NCI-H2171 treated with DMSO at 0.1 percent for 48 hours (cell line): ENCODE results near the gene LCA5L.
"Not testable (repeated sequence)": the region's sequence is repeated elsewhere in the genome, so short reads cannot be mapped to it uniquely, and the experiment has no call there.

ENCODE experiments used
- DNase-seq: peaks from one replicate; lab custom pipeline; 2025; lab: John Stamatoyannopoulos, UW

The LCA5L gene

GRCh38 chr21:39451332-39452206 is 6.0 kb upstream of the LCA5L start, which contains the start of gene SH3BGR:
SH3BGR (plus strand) TSS chr21:39451970; CDS start chr21:39452097, 127 bp downstream.
- no peak for DNase-seq

DNA sequence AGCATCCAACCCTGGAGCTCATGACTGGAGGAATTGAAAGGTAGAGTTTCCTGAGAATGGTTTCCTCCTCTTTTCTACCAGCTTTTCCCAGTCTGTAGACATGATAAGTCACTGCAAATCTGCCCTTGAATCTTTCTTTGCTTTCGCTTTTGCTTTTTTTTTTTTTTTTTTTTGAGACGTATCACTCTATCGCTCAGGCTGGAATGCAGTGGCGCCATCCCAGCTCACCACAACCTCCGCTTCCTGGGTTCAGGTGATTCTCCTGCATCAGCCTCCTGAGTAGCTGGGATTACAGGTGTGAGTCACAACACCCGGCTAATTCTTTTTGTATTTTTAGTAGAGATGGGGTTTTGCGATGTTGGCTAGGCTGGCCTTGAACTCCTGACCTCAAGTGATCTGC is 1.7 kb upstream of the LCA5L start:
- no peak for DNase-seq

GRCh38 chr21:39444421-39445180 is 977 bp downstream of the LCA5L start:
- DNase-seq = no peak

DNA sequence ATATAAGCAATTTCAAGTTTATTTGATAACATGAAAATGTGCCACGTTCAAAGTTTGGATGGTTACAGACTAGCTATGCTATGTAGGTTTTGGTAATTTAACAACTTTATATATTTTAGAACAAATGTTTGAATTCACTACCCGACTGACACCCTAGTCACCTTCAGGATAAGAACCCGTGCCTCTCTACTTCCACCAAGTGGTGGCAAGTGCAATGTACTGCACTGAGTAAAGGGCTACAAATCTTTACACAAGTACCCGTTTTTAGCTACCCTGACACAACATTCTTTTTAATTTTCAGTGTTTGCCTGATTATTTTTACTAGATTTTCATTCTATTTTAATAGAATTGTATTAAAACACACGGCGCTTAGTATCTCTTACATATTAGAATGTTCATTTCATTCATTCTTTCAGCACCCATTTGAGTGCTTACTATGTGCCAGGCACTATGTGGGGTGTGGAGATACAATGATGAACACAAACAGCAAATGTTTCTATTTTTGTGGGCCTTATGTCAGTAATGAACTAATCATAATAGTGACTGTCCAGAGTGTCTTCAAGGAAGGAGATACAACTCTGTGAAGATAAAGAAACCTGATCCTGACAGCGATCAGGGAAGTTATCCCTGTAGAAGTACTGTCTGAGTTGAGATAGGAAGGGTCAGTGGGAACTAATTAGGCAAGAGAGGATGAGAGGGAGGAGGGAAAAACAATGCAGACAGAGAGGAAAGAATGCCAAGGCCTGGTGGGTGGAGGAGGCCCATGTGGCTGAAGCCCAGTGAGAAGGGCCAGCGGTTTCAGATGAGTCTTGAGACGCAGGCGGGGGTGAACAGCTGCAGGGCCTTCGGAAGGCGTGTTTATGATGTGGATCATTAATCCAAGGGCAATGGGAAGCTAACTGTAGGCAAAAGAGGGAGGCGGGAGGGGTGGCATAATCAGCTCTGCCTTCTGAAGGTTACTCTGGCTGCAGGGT is 3.8 kb downstream of the LCA5L start:
- DNase-seq = peak; percentile 52

DNA sequence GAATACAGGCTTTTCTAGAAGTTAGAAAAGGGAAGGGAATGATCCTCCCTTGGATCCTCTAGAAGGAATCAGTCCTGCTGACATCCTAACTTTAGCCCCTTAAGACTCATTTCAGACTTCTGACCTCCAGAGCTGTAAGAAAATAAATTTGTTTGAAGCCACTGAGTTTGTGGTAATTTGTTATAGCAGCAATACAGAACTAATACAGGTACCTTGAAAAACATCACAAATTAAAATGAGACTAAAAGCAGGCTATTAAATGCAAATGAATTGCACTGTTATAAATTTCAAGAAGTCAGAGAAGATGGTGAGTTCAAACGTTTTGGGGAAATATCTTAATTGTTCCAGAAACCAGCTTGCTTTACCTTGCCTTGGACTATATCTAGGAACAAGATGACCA is 6.3 kb downstream of the LCA5L start:
- no peak for DNase-seq

DNA sequence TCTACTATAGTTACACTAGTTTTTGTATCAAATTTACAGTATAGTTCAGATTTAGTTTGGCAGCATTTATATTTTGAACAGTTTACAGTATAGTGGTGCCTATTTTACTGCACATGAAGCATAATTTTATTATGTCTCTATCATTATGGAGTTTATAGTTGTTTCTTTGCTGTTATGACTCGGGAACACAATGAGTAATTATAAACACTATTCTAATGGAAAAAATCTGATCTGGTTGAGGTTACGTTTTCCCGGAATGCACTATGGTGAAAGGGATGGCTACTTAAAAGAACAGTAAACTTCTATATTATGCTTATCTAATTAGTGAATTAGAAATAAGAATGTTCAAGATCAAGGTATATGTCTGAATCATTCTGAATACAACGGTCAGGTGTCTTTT is 10.6 kb downstream of the LCA5L start:
- DNase-seq = no peak

DNA sequence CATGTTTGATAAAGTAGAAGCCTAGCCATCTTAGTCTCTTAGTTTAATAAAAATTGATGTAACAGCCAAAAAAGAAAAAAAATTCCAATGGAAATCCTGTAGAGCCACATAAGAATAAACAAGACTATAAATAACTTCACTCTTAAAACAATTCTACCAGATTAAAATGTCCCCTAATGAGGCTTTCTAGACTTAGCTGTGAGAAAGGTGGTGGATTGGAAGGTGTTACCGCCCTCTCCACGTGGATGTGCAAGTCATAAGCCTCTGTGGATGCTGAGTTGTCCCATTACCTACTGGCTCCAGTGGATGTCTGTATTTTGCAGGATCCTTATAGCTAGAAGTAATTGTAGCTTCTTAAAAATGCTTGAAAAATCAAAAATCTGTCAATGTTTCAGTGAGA is 14.6 kb downstream of the LCA5L start:
- no peak for DNase-seq

- no peak for DNase-seq
Measured at GRCh38 chr21:39430457-39430856, 15.1 kb downstream of the LCA5L start.

- DNase-seq = no peak
Measured at GRCh38 chr21:39430016-39430415, 15.6 kb downstream of the LCA5L start.

DNA sequence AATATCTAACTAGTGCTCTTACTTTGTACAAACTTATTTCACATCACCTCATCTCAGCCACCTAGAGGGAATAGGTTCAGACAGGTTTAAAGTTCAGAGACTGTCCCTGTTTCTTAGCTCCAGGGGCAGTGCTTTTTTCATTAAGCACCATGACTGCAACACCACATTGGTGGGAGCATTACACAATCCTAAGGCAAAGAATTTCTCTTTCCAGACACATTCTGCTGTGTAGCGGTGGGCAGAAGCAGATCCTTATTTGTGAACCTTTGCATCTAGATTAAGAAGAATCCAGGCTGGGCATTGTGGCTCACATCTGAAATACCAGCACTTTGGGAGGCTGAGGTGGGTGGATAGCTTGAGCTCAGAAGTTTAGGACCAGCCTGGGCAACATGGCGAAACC is 16.1 kb downstream of the LCA5L start:
- no peak for DNase-seq

DNA sequence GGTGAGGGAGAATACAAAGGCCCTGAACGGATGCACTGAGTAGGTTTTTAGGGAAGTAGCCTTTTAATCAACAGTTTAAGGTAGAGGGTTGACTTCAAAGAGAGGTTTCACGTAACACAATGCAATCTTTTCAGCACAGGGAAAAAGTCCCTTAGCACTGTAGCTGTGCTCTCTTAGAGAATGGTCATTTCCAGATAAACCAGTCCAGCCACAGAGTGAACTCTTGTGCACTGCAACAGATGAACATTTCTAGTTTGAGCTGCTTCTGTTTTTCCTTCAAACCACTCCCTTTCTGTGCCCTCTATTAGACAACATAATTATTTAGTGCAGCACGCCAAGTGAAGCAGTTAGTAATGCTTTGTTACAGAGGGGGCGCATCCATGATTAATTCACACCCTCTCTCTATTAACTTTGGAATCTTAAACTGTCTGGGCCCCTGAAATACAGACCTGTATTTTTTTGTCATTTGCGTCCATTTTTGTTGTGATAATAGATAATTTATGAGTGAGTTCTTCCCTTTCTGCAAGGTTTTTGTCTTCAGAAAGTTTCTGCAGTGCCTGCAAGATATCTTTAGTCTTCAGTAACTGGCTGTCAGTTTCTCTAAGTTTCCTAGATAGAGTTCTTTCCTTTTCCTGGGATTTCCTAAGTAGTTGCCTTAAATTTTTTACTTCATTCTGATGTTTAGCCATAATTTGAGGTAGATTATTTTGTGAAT is 22.9 kb downstream of the LCA5L start:
- DNase-seq = no peak

DNA sequence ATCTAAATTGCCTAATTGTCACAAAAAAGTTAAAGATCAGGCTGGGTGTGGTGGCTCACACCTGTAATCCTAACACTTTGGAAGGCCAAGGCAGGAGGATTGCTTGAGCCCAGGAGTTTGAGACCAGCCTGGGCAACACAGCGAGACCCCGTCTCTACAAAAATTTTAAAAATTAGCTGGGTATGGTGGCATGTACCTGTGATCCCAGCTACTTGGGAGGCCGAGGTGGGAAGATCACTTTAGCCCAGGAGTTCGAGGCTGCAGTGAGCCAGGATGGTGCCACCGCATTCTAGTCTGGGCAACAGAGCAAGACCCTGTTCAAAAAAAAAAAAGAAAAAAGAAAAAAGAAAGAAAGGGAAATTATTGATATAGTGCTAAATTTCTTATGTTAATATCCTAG is 26.4 kb downstream of the LCA5L start:
- not testable (repeated sequence) for DNase-seq

DNA sequence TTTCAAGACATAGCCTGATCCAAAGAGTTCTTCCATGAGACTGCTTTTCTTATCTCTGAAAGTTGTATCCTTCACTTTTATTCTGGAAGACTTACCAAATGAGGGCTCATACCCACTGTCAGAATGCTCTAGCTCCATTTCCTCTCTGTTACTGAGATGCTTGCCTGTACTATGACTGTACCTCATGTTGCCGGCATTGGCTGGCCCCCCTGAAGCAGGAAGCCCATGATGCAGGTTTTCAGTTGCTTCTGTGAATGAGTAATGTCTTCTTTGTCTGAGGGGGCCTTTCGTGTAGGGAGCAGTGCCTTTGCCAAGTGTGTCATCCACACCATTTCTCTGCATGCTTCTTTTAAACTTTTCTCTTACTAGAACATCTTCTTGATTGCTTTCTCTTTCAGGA is 39.5 kb downstream of the LCA5L start:
- no peak for DNase-seq

DNA sequence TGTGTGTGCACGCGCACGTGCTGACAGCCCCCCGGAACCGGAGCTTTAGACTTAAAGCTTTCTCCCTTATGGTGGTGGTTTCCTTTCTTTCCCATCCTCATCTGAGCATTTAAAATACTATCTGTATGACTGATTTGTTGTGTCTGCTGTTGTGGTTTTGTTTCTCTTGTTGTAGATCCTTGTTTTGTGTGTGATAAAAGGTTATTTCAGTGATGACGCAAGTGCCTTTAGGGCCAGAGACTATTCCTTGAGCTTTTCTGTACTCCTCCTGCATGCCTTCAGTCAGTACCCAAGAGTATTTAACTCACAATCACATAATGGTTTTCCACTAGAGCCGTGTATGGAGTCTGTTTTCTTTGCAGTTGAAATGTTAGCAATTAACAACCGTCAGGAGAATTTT is 45.4 kb downstream of the LCA5L start:
- DNase-seq = no peak

- DNase-seq = no peak
Measured at GRCh38 chr21:39397646-39398385, 47.8 kb downstream of the LCA5L start.

DNA sequence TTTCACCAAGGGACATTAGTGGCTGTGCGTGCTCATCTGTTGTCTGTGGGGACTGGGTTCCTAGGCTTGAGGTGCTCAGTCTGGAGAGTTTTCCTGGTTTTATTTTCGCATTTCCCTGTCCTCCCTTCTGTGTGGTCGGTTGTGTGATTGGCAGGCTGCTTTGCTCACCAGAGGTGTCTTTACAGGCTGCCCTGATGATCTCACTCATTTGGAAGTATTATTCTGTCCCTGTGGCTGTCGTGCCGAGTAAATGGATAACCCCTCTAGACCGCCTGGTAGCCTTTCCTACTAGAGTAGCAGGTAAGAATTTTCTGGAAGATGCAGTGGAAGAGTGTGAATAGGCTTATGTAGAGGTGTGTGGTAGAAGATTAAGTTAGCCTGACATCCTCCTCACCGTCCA is 52.6 kb downstream of the LCA5L start:
- no peak for DNase-seq

DNA sequence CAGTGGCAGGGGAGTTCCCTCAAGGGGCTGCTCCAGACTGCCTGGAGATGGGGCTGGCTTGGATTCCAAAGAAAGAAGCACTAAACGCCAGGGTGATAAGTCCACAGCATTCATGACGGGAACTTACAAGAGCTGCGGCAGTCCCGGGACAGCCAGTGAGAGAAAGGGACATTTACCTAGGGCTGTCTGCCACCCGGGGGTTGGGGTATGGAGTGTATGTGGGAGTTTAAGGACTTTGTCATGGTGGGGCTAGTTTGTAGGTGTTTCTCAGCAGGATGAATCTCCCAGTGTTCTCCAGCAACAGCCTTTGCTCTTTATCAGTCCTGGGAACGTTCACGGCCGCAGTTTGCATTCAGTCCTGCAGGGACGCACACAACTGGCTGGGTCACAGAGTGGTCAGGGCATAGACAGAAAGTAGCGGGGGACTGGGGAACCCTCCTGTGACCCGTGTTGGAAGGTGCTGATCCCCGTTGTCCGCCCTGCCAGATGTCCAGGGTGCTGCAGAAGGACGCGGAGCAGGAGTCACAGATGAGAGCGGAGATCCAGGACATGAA is 55.3 kb downstream of the LCA5L start:
- no peak for DNase-seq

DNA sequence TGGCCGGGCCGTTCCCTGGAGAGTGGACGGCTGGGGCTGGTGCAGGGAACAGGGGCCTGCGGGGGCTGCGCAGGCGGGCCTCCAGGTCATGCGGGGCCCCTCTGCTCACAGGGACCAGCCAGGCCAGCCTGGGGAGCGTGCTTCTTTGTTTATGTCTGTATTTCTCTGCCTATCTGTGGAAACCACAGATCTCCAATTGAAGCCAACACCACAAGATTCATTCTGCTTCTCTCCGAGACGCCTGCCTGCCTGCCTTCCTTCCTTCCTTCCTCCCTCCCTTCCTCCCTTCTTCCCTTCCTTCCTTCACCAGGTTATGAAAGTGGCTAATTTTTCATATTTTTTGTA is 56.8 kb downstream of the LCA5L start:
- DNase-seq = no peak

DNA sequence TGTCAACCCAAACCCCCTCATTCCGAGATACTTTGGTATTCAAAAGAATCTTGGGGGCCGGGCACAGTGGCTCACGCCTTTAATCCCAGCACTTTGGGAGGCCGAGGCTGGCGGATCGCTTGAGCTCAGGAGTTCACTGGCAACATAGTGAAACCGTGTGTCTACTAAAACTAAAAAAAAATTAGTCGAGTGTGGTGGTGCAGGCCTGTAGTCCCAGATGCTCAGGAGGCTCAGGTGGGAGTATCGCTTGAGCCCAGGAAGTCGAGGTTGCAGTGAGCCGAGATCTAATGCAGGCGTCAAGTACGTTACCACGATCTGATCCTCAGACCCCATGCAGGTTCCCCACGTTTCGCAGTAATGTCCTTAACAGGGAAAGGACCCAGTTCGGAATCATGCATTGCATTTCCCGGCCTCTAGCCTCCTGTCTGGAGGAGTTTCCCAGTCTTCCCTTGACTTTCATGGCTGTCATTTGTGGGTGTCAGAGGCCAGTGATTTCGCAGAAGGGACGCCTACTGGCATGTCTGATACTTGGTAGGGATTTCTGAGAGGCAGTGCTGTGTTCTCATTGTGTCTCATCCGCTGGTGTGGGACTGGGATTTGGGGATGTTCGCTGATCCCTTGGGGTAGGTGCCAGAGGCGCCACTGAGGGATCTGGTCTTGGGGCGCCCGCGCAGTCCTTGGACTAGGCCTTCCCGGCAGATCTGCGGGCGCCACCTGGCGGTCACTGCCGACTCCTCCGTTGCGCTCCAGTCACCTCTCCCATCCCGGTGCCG is 57.4 kb downstream of the LCA5L start:
- DNase-seq = peak; percentile 83
